Stomach smooth muscle (tissue), 2 donors: ENCODE results near the gene PRKG1.

ENCODE experiments used
- H3K27ac ChIP-seq: one replicate; pipeline ENCODE4 v1.7.0; 2013; ENCODE audit warnings: mild to moderate bottlenecking, low read length, inconsistent platforms
- H3K27me3 ChIP-seq, 2 donors: one replicate each; pipeline ENCODE4 v1.7.0; 2013; ENCODE audit warnings: low read length in 2 of 2; ENCODE audit not compliant: insufficient read depth in 2 of 2, control insufficient read depth in 1 of 2
- H3K36me3 ChIP-seq, 2 donors: one replicate each; pipeline ENCODE4 v1.7.0; 2013; ENCODE audit warnings: low read length in 2 of 2; ENCODE audit not compliant: control insufficient read depth in 2 of 2, insufficient read depth in 2 of 2
- H3K4me1 ChIP-seq: one replicate; pipeline ENCODE4 v1.7.0; 2013; ENCODE audit warnings: low read length; ENCODE audit not compliant: control insufficient read depth, insufficient read depth
- H3K4me3 ChIP-seq, 2 donors: one replicate each; pipeline ENCODE4 v1.7.0; 2013; ENCODE audit warnings: low read length in 2 of 2
- H3K9ac ChIP-seq, 2 donors: one replicate each; pipeline ENCODE4 v1.7.0; 2013; ENCODE audit warnings: low read length in 2 of 2, mild to moderate bottlenecking in 1 of 2
- H3K9me3 ChIP-seq, 2 donors: one replicate each; pipeline ENCODE4 v1.7.0; 2013; ENCODE audit warnings: low read length in 2 of 2; ENCODE audit not compliant: control insufficient read depth in 2 of 2
- donor health status: healthy.
- donor health status: Pancreatic carcinoma.

The PRKG1 gene

GRCh38 chr10:51937308-51938140 lies 863.2 kb downstream of the PRKG1 start:
- no peak overlapping the region for H3K9ac ChIP-seq
- H3K9me3 ChIP-seq, result no peaks in the 10 kb centered on the region
- H3K36me3 ChIP-seq, result no peaks in the 10 kb centered on the region
- no peaks in the 10 kb centered on the region for H3K4me1 ChIP-seq
- H3K4me3 ChIP-seq, result no peak overlapping the region
- no peaks in the 10 kb centered on the region for H3K27me3 ChIP-seq
- no peak overlapping the region for H3K27ac ChIP-seq

- Histone ChIP-seq H3K27ac (peak overlapping the region; percentile 6), H3K9ac (no peak overlapping the region), H3K4me1 (peaks cover 11% of the 10 kb centered on the region), H3K36me3 (no peaks in the 10 kb centered on the region), H3K4me3 (no peak overlapping the region), H3K27me3 (no peaks in the 10 kb centered on the region), H3K9me3 (no peaks in the 10 kb centered on the region)
These were observed 876.2 kb downstream of the PRKG1 start for GRCh38 chr10:51950371-51950995.

DNA sequence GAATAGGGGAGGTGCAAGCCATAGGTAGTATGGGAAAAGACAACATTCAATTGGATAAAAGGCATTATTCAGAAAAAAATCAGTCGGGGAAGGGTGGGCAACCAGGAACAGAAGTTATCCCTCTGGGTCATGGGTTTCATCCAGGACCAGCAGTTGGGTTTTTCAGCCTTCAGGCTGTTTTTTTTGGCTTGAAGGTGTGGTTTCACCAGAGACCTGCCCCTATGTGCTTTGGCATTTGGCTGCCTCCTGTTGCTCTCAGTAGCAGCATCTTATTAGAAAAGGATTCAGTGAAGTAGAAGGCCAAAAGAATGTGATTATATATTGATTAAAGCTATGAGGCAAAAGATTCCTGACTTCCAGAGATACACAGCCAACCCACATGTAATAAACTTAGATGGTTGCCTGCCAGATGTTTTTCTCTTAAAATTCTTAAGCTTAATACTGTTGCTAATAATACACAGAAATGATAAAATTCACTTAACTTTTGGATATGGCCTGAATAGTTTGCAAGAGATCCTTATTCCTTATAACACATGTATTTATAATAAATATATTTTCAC lies 876.8 kb downstream of the PRKG1 start:
- no peaks in the 10 kb centered on the region for H3K27me3 ChIP-seq
- no peak overlapping the region for H3K4me3 ChIP-seq
- H3K36me3 ChIP-seq, result no peaks in the 10 kb centered on the region
- peaks cover 11% of the 10 kb centered on the region for H3K4me1 ChIP-seq
- no peak overlapping the region for H3K9ac ChIP-seq
- H3K9me3 ChIP-seq, result no peaks in the 10 kb centered on the region
- H3K27ac ChIP-seq, result no peak overlapping the region

GRCh38 chr10:51951601-51952000 lies 877.3 kb downstream of the PRKG1 start:
- Histone ChIP-seq H3K9me3 (no peaks in the 10 kb centered on the region), H3K27ac (no peak overlapping the region), H3K4me1 (peaks cover 11% of the 10 kb centered on the region), H3K4me3 (no peak overlapping the region), H3K36me3 (no peaks in the 10 kb centered on the region), H3K9ac (no peak overlapping the region), H3K27me3 (no peaks in the 10 kb centered on the region)

DNA sequence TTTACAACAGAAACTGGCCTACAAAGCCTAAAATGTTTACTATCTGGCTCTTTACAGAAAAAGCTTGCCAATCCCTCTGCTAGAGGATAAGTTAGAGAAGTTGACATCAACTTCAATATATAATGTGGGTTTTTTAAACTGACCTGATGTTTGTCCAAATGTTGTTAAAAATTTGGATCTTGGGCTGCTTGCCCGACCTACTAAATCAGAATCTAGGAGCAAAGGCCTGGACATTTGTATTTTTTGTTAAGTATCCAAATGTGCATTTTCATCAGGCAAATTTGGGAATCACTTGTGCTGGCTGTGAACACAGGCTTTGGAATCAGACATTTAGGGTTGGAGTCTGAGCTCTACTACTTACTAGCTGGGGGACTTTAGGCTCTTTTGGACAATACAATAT lies 877.8 kb downstream of the PRKG1 start:
- H3K4me1 ChIP-seq, result peaks cover 11% of the 10 kb centered on the region
- H3K27me3 ChIP-seq, result no peaks in the 10 kb centered on the region
- no peak overlapping the region for H3K9ac ChIP-seq
- no peaks in the 10 kb centered on the region for H3K9me3 ChIP-seq
- H3K27ac ChIP-seq, result no peak overlapping the region
- H3K36me3 ChIP-seq, result no peaks in the 10 kb centered on the region
- H3K4me3 ChIP-seq, result no peak overlapping the region

- H3K36me3 ChIP-seq, result no peaks in the 10 kb centered on the region
- H3K27me3 ChIP-seq, result no peaks in the 10 kb centered on the region
- no peaks in the 10 kb centered on the region for H3K9me3 ChIP-seq
- no peak overlapping the region for H3K27ac ChIP-seq
- H3K4me1 ChIP-seq, result peaks cover 9% of the 10 kb centered on the region
- H3K9ac ChIP-seq, result no peak overlapping the region
- H3K4me3 ChIP-seq, result no peak overlapping the region
These were observed 881.4 kb downstream of the PRKG1 start for GRCh38 chr10:51955696-51956095.

DNA sequence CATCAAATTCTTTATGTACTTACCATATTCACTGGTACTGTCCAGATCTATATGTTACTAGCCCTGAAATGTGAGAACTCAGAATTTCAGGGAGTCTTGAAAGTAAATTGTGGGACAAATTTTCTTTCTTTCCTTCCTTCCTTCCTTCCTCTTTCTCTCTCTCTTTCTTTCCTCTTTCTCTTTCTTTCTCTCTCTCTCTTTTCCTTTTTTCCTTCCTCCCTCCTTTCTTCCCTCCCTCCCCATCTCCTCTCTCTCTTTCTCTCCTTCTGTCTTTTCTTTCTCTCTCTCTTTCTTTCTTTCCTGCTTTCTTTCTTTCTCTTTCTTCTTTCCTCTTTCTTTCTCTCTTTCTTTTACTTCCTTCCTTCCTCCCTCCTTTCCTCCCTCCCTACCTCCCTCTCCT lies 882.5 kb downstream of the PRKG1 start:
- no peaks in the 10 kb centered on the region for H3K9me3 ChIP-seq
- no peaks in the 10 kb centered on the region for H3K36me3 ChIP-seq
- no peaks in the 10 kb centered on the region for H3K27me3 ChIP-seq
- H3K4me3 ChIP-seq, result no peak overlapping the region
- no peak overlapping the region for H3K27ac ChIP-seq
- no peak overlapping the region for H3K9ac ChIP-seq
- peaks cover 7% of the 10 kb centered on the region for H3K4me1 ChIP-seq

- Histone ChIP-seq H3K4me3 (peak overlapping the region in 1 of 2 donors; percentile 47), H3K4me1 (no peaks in the 10 kb centered on the region), H3K27ac (no peak overlapping the region), H3K27me3 (no peaks in the 10 kb centered on the region), H3K9me3 (no peaks in the 10 kb centered on the region), H3K9ac (no peak overlapping the region), H3K36me3 (no peaks in the 10 kb centered on the region)
These were observed 886.2 kb downstream of the PRKG1 start for GRCh38 chr10:51960494-51960895.

- Histone ChIP-seq H3K4me1 (no peaks in the 10 kb centered on the region), H3K27ac (no peak overlapping the region), H3K9me3 (no peaks in the 10 kb centered on the region), H3K27me3 (no peaks in the 10 kb centered on the region), H3K9ac (no peak overlapping the region), H3K4me3 (no peak overlapping the region), H3K36me3 (no peaks in the 10 kb centered on the region)
These were observed 887.1 kb downstream of the PRKG1 start for GRCh38 chr10:51961401-51961800.

GRCh38 chr10:51964630-51965029 lies 890.3 kb downstream of the PRKG1 start:
- no peaks in the 10 kb centered on the region for H3K36me3 ChIP-seq
- no peaks in the 10 kb centered on the region for H3K27me3 ChIP-seq
- no peak overlapping the region for H3K27ac ChIP-seq
- H3K4me3 ChIP-seq, result no peak overlapping the region
- no peak overlapping the region for H3K9ac ChIP-seq
- H3K4me1 ChIP-seq, result no peaks in the 10 kb centered on the region
- H3K9me3 ChIP-seq, result no peaks in the 10 kb centered on the region

GRCh38 chr10:51965451-51965850 lies 891.2 kb downstream of the PRKG1 start:
- no peak overlapping the region for H3K27ac ChIP-seq

More at GRCh38 chr10:51965451-51965850, 891.2 kb downstream of the PRKG1 start:
- Histone ChIP-seq H3K9me3 (no peaks in the 10 kb centered on the region), H3K4me1 (no peaks in the 10 kb centered on the region), H3K4me3 (no peak overlapping the region), H3K36me3 (no peaks in the 10 kb centered on the region), H3K9ac (no peak overlapping the region), H3K27me3 (no peaks in the 10 kb centered on the region)
